Measurements from ENCODE around the gene EPDR1.

GRCh38 chr7:37923996-37924395 is 3.6 kb downstream of the EPDR1 start:
- TF ChIP-seq ZNF274 (IDR thresholded peaks at IDR 0.05; ENCODE audit: low read depth, low read length) (no peak), YY1 (IDR thresholded peaks at IDR 0.05; ENCODE audit: insufficient read depth, insufficient read length) (no peak), SUZ12 (IDR thresholded peaks at IDR 0.05; ENCODE audit: extremely low read depth, insufficient read depth, insufficient read length) (no peak)
